ENCODE results near the gene DENND6B.

- TF ChIP-seq, protein P1, sequence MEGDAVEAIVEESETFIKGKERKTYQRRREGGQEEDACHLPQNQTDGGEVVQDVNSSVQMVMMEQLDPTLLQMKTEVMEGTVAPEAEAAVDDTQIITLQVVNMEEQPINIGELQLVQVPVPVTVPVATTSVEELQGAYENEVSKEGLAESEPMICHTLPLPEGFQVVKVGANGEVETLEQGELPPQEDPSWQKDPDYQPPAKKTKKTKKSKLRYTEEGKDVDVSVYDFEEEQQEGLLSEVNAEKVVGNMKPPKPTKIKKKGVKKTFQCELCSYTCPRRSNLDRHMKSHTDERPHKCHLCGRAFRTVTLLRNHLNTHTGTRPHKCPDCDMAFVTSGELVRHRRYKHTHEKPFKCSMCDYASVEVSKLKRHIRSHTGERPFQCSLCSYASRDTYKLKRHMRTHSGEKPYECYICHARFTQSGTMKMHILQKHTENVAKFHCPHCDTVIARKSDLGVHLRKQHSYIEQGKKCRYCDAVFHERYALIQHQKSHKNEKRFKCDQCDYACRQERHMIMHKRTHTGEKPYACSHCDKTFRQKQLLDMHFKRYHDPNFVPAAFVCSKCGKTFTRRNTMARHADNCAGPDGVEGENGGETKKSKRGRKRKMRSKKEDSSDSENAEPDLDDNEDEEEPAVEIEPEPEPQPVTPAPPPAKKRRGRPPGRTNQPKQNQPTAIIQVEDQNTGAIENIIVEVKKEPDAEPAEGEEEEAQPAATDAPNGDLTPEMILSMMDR (IDR thresholded peaks at IDR 0.05; ENCODE audit: low read length), result no peak
- TF ChIP-seq EZH2 (IDR thresholded peaks at IDR 0.05; ENCODE audit: borderline replicate concordance, low read length), result no peak
These were observed 46.0 kb downstream of the DENND6B start for GRCh38 chr22:50280708-50281383.
